ENCODE measurements around the gene OGFR. TPM values are rescaled to one million over a fixed set of nuclear protein-coding genes. Genes with fewer than 3 reads are reported as not detected.
A peak's percentile ranks its signal among the peaks of the same experiment; 100 is the strongest.

OGFR gene
- total RNA-seq, 2 experiments from 2014 or later, result 82.4 to 84.9 TPM

GRCh38 chr20:62854121-62854520 lies 49.5 kb downstream of the OGFR start:
- Mint-ChIP-seq H3K9me3 (no peaks in the 10 kb centered on the region), H3K36me3 (ENCODE audit: low read depth) (peaks cover 6% of the 10 kb centered on the region), H3K27me3 (no peaks in the 10 kb centered on the region), H3K4me1 (peaks cover 3% of the 10 kb centered on the region), H3K27ac (no peak overlapping the region), H3K4me3 (no peak overlapping the region)
- CTCF ChIA-PET, result interaction anchor here (1.3 kb wide), 1 partner anchor 15 kb away, joined by 3 read pairs; no protein-coding TSS in a partner anchor
- POLR2A ChIA-PET, result no interaction called here
- DNase-seq, result no peak

- DNase-seq, result no peak
- Mint-ChIP-seq H3K27ac (no peak overlapping the region), H3K27me3 (no peaks in the 10 kb centered on the region), H3K4me1 (peaks cover 10% of the 10 kb centered on the region), H3K4me3 (no peak overlapping the region), H3K9me3 (no peaks in the 10 kb centered on the region), H3K36me3 (ENCODE audit: low read depth) (peaks cover 6% of the 10 kb centered on the region)
- ChIA-PET POLR2A (no interaction called here), CTCF (interaction anchor here (1.3 kb wide), 2 partner anchors 14 to 21 kb away, joined by 3 to 4 read pairs; no protein-coding TSS in a partner anchor)
These were observed 50.5 kb downstream of the OGFR start for GRCh38 chr20:62855120-62855519.

GRCh38 chr20:62856931-62857619 lies 52.4 kb downstream of the OGFR start:
- DNase-seq, result no peak

GRCh38 chr20:62858058-62858830 lies 53.6 kb downstream of the OGFR start:
- Mint-ChIP-seq H3K4me1 (peaks cover 23% of the 10 kb centered on the region), H3K27me3 (peaks cover 5% of the 10 kb centered on the region), H3K4me3 (no peak overlapping the region), H3K27ac (no peak overlapping the region), H3K9me3 (peaks cover 3% of the 10 kb centered on the region), H3K36me3 (ENCODE audit: low read depth) (peaks cover 9% of the 10 kb centered on the region)
- POLR2A ChIA-PET, result no interaction called here
- DNase-seq, result no peak
- CTCF ChIA-PET, result no interaction called here

More at GRCh38 chr20:62856931-62857619, 52.4 kb downstream of the OGFR start:
- Mint-ChIP-seq H3K27ac (no peak overlapping the region), H3K36me3 (ENCODE audit: low read depth) (peaks cover 8% of the 10 kb centered on the region), H3K4me3 (no peak overlapping the region), H3K4me1 (peaks cover 18% of the 10 kb centered on the region), H3K9me3 (peaks cover 2% of the 10 kb centered on the region), H3K27me3 (no peaks in the 10 kb centered on the region)
- POLR2A ChIA-PET, result no interaction called here
- CTCF ChIA-PET, result no interaction called here

GRCh38 chr20:62859721-62860120 lies 55.1 kb downstream of the OGFR start:
- CTCF ChIA-PET, result no interaction called here
- Mint-ChIP-seq H3K27ac (peak overlapping the region; percentile 20), H3K36me3 (ENCODE audit: low read depth) (peaks cover 9% of the 10 kb centered on the region), H3K27me3 (peaks cover 5% of the 10 kb centered on the region), H3K4me1 (peaks cover 23% of the 10 kb centered on the region), H3K9me3 (peaks cover 3% of the 10 kb centered on the region), H3K4me3 (peak overlapping the region; percentile 59)
- DNase-seq, result no peak
- POLR2A ChIA-PET, result no interaction called here

GRCh38 chr20:62860391-62860923 lies 55.8 kb downstream of the OGFR start:
- no peak for DNase-seq
- H3K4me1 Mint-ChIP-seq, result peaks cover 23% of the 10 kb centered on the region
- peaks cover 5% of the 10 kb centered on the region for H3K27me3 Mint-ChIP-seq
- peaks cover 3% of the 10 kb centered on the region for H3K9me3 Mint-ChIP-seq
- peak overlapping the region; percentile 20 for H3K27ac Mint-ChIP-seq
- H3K4me3 Mint-ChIP-seq, result peak overlapping the region; percentile 59
- ChIA-PET CTCF (no interaction called here), POLR2A (no interaction called here)
- peaks cover 9% of the 10 kb centered on the region for H3K36me3 Mint-ChIP-seq (ENCODE audit: low read depth)

GRCh38 chr20:62860924-62861691 lies 56.5 kb downstream of the OGFR start:
- DNase-seq, result peak; percentile 48
- peaks cover 23% of the 10 kb centered on the region for H3K4me1 Mint-ChIP-seq
- ChIA-PET POLR2A (no interaction called here), CTCF (interaction anchor here (0.7 to 2.1 kb wide), 4 partner anchors 60 to 362 kb away, joined by 3 to 6 read pairs (median 3); no protein-coding TSS in a partner anchor)
- peaks cover 5% of the 10 kb centered on the region for H3K27me3 Mint-ChIP-seq
- no peak overlapping the region for H3K27ac Mint-ChIP-seq
- no peak overlapping the region for H3K4me3 Mint-ChIP-seq
- H3K9me3 Mint-ChIP-seq, result peaks cover 3% of the 10 kb centered on the region
- H3K36me3 Mint-ChIP-seq (ENCODE audit: low read depth), result peaks cover 9% of the 10 kb centered on the region

- Mint-ChIP-seq H3K4me1 (peaks cover 23% of the 10 kb centered on the region), H3K9me3 (peaks cover 3% of the 10 kb centered on the region), H3K4me3 (peak within 1 kb of the TSS; percentile 59), H3K36me3 (ENCODE audit: low read depth) (peaks cover 8% of the 10 kb centered on the region), H3K27me3 (peaks cover 5% of the 10 kb centered on the region), H3K27ac (peak within 1 kb of the TSS; percentile 54)
- ChIA-PET POLR2A (no interaction called here), CTCF (interaction anchor here (0.7 to 2.1 kb wide), 4 partner anchors 59 to 362 kb away, joined by 3 to 6 read pairs (median 3); no protein-coding TSS in a partner anchor)
- DNase-seq, result peak; percentile 90
These were observed 57.2 kb downstream of the OGFR start, which contains the start of gene TCFL5 for GRCh38 chr20:62861726-62862336. Gene TCFL5, minus strand, starts transcription at chr20:62861822. Its CDS starts 152 bp downstream, at chr20:62861670.

Other genes with a start within 250 kb of the OGFR start
- 10 to 100 TPM; 54.2 to 55.2 TPM for gene SLCO4A1, start 162.3 kb upstream of the OGFR start, total RNA-seq
- gene NTSR1, start 96.0 kb upstream of the OGFR start, total RNA-seq, result 1 to 10 TPM in 1 of 2 experiments, under 1 TPM in 1; 0.94 to 1.5 TPM
- 10 to 100 TPM; 14.4 to 14.5 TPM for gene MRGBP, start 8.4 kb upstream of the OGFR start, total RNA-seq
- not detected for gene COL9A3, start 12.2 kb downstream of the OGFR start, total RNA-seq
- gene TCFL5, start 57.0 kb downstream of the OGFR start, total RNA-seq, result 1 to 10 TPM; 7.9 to 8.4 TPM
- 10 to 100 TPM; 78.3 to 79.4 TPM for gene DIDO1, start 121.7 kb downstream of the OGFR start, total RNA-seq
- 10 to 100 TPM; 32.5 to 35.1 TPM for gene GID8, start 133.3 kb downstream of the OGFR start, total RNA-seq
- 10 to 100 TPM; 11.6 to 12.6 TPM for gene SLC17A9, start 147.9 kb downstream of the OGFR start, total RNA-seq
- gene BHLHE23, start 202.1 kb downstream of the OGFR start, total RNA-seq, result not detected

Measured in activated CD4-positive, alpha-beta T cell treated with anti-CD3 and anti-CD28 coated beads, Interleukin-2, amount 10 ng/mL, durations not matched to agents 7 days and 5 days (primary cell).